ENCODE data around the gene SAMD14. TPM values are rescaled to one million over a fixed set of nuclear protein-coding genes. Genes with fewer than 3 reads are reported as not detected.

The SAMD14 gene
- total and polyA plus RNA-seq, 7 donors: 0.55 to 2.7 (median 1.0) TPM

- H3K4me3 ChIP-seq: peak overlapping the region; percentile 95
- DNase-seq (no peak), ATAC-seq (peak; percentile 1 to 13 (median 5))
- H3K36me3 ChIP-seq (ENCODE audit: insufficient read depth in 1 of 2, low read depth in 1 of 2): peaks cover 0 to 20% of the 10 kb centered on the region in 2 donors
- intact Hi-C loops (cut with DNase I): loop anchor here (2.0 to 5.0 kb wide), 2 partner anchors 57 to 72 kb away; partner anchors contain the start of gene SGCA (in 1 of the 2)
- WGBS, 3 donors: 0 to 2% (median 1%) methylated on average over 12 of the region's 12 CpGs
- TF ChIP-seq, protein P1, sequence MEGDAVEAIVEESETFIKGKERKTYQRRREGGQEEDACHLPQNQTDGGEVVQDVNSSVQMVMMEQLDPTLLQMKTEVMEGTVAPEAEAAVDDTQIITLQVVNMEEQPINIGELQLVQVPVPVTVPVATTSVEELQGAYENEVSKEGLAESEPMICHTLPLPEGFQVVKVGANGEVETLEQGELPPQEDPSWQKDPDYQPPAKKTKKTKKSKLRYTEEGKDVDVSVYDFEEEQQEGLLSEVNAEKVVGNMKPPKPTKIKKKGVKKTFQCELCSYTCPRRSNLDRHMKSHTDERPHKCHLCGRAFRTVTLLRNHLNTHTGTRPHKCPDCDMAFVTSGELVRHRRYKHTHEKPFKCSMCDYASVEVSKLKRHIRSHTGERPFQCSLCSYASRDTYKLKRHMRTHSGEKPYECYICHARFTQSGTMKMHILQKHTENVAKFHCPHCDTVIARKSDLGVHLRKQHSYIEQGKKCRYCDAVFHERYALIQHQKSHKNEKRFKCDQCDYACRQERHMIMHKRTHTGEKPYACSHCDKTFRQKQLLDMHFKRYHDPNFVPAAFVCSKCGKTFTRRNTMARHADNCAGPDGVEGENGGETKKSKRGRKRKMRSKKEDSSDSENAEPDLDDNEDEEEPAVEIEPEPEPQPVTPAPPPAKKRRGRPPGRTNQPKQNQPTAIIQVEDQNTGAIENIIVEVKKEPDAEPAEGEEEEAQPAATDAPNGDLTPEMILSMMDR (IDR thresholded peaks at IDR 0.05): no peak
- peaks cover 54% of the 10 kb centered on the region for H3K4me1 ChIP-seq
- peak overlapping the region; percentile 88 for H3K27ac ChIP-seq
- no peaks in the 10 kb centered on the region for H3K9me3 ChIP-seq
- H3K27me3 ChIP-seq (ENCODE audit: insufficient read depth in 3 of 3, low read length in 2 of 3): no peaks in the 10 kb centered on the region
These were observed 34.3 kb downstream of the SAMD14 start for GRCh38 chr17:50095626-50096037.

DNA sequence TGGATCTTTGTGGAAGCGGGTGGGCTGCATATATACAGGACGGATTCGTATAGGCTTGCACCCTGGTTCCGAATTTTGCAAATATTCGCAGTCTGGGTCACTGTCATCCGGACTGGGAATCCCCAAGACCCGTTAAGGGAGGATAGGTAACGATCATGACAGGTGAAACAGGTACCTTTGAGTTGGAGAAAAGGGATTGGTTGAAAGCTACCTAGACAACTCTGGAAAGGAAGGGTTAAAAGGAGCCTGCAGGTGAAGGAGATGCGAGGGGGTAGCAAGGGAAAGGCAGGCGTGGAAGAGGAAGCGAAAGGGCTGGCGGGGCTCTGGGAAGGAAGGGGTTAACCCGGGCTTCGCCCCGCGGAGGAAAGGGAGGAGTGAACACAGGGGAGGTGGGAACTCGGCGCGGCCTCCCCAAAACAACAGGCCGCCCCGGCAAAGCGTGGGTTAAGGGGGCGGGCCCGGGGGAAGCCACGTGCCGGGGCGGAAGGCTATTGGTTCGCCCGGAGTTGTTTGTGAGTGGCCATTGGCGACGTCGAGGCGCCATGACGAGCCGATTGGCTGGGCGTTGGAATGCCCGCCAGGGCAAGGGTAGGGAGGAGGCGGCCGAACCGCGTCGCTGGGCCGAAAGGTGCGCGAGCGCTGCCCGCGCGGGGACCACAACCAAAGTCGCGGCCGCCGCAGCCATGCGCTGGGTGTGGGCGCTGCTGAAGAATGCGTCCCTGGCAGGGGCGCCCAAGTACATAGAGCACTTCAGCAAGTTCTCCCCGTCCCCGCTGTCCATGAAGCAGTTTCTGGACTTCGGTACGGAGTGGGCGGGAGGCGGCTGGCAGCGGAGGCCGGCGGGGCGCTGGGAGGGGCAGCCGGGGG, 35.0 kb downstream of the SAMD14 start, which contains the start of gene PDK2:
PDK2 (plus strand) TSS at position 599 of the 867 bp plus-strand sequence; CDS start at position 684, 85 bp downstream.
- 1% methylated on average over 63 to 68 of the region's 68 CpGs for WGBS, 3 donors
- intact Hi-C loops (cut with DNase I): loop anchor here (2.0 to 5.0 kb wide), 4 partner anchors 38 to 202 kb away; partner anchors contain the start of genes ITGA3 (in 1 of the 2) and SGCA (in 1 of the 2)

DNA sequence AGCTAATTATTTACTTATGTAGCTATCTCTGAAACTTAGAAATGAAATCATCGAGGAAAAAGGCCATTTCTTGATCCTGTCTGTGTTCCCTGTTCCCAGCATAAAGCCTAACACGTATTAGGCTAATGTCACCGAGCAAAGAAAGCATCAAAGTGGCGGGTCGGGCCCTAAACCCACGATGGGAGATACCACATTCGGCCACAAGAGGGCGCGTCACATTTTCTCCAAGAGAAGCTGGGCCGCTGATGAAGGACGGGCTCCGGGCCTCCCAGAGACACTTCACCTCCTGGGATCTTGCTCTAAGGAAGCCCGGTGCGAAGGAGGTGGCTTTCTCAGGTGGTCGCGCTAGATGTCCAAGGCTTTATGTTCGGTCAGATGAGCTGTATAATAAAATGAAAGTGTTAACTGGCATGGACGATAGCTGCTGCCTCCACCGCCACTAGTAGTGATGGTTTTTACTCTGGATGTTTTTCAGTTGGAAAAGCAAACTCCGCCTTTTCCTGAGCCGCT, 35.7 kb downstream of the SAMD14 start:
- H3K27ac ChIP-seq: peak overlapping the region; percentile 88
- no peaks in the 10 kb centered on the region for H3K27me3 ChIP-seq (ENCODE audit: insufficient read depth in 3 of 3, low read length in 2 of 3)
- TF ChIP-seq, protein P1 (IDR thresholded peaks at IDR 0.05): peak; percentile 93
- H3K4me1 ChIP-seq: peaks cover 41% of the 10 kb centered on the region
- DNase-seq (peak; percentile 90 to 93), ATAC-seq (peak; percentile 66 to 79 (median 74))
- no peaks in the 10 kb centered on the region for H3K9me3 ChIP-seq
- 0 to 1% (median 0%) methylated on average over 21 of the region's 21 CpGs for WGBS, 3 donors
- intact Hi-C loops (cut with DNase I): loop anchor here in 1 of 2 donors (2.0 to 5.0 kb wide), 3 partner anchors 37 to 203 kb away; partner anchors contain the start of gene ITGA3
- peak overlapping the region; percentile 95 for H3K4me3 ChIP-seq
- peaks cover 0 to 32% of the 10 kb centered on the region in 2 donors for H3K36me3 ChIP-seq (ENCODE audit: insufficient read depth in 1 of 2, low read depth in 1 of 2)

More for the DNA sequence above, 35.0 kb downstream of the SAMD14 start, which contains the start of gene PDK2:
- peaks cover 47% of the 10 kb centered on the region for H3K4me1 ChIP-seq
- H3K27ac ChIP-seq: peak within 1 kb of the TSS; percentile 88
- H3K9me3 ChIP-seq: no peaks in the 10 kb centered on the region
- peaks cover 0 to 25% of the 10 kb centered on the region in 2 donors for H3K36me3 ChIP-seq (ENCODE audit: insufficient read depth in 1 of 2, low read depth in 1 of 2)
- H3K4me3 ChIP-seq: peak within 1 kb of the TSS; percentile 95
- H3K27me3 ChIP-seq (ENCODE audit: insufficient read depth in 3 of 3, low read length in 2 of 3): no peaks in the 10 kb centered on the region
- DNase-seq: peak; percentile 97 to 98
- ATAC-seq: peak; percentile 89 to 94 (median 90)
- TF ChIP-seq, protein P1 (IDR thresholded peaks at IDR 0.05): no peak

DNA sequence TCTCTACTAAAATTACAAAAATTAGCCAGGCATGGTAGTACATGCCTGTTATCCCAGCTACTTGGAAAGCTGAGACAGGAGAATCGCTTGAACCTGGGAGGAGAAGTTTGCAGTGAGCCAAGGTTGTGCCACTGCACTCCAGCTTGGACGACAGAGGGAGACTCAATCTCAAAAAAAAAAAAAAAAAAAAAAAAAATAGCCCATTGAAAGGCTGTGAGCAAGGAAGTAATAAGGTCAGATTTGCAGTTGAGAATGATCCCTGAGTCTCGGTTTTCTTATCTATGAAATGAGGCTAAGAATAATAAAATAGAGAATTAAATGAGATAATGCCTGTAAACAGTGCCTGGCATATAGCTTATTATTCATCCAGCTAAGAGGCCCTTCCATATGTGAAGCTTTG, 36.2 kb downstream of the SAMD14 start:
- ATAC-seq (no peak), DNase-seq (no peak)
- H3K4me1 ChIP-seq: peaks cover 36% of the 10 kb centered on the region
- peaks cover 0 to 32% of the 10 kb centered on the region in 2 donors for H3K36me3 ChIP-seq (ENCODE audit: insufficient read depth in 1 of 2, low read depth in 1 of 2)
- no peaks in the 10 kb centered on the region for H3K27me3 ChIP-seq (ENCODE audit: insufficient read depth in 3 of 3, low read length in 2 of 3)
- intact Hi-C loops (cut with DNase I): loop anchor here in 1 of 2 donors (2.0 to 5.0 kb wide), 3 partner anchors 37 to 203 kb away; partner anchors contain the start of gene ITGA3
- peak overlapping the region; percentile 88 for H3K27ac ChIP-seq
- TF ChIP-seq, protein P1 (IDR thresholded peaks at IDR 0.05): no peak
- WGBS, 3 donors: 33 to 49% (median 43%) methylated on average over 3 of the region's 3 CpGs
- H3K9me3 ChIP-seq: no peaks in the 10 kb centered on the region
- H3K4me3 ChIP-seq: peak overlapping the region; percentile 95

Data from psoas muscle (tissue), 8 donors.